ENCODE results near the gene PPFIBP1. TPM values are rescaled to one million over a fixed set of nuclear protein-coding genes. Genes with fewer than 3 reads are reported as not detected.

Gene PPFIBP1
- total and polyA plus RNA-seq, 2 of the 13 experiments (the other 11 are each of a cell fraction or from before 2014, with no cell fraction given) = 16.2 to 21.8 TPM

- TF ChIP-seq, protein P1, sequence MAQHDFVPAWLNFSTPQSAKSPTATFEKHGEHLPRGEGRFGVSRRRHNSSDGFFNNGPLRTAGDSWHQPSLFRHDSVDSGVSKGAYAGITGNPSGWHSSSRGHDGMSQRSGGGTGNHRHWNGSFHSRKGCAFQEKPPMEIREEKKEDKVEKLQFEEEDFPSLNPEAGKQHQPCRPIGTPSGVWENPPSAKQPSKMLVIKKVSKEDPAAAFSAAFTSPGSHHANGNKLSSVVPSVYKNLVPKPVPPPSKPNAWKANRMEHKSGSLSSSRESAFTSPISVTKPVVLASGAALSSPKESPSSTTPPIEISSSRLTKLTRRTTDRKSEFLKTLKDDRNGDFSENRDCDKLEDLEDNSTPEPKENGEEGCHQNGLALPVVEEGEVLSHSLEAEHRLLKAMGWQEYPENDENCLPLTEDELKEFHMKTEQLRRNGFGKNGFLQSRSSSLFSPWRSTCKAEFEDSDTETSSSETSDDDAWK (CRISPR knock-in tag; IDR thresholded peaks at IDR 0.05) = no peak
- no peak for TF ChIP-seq ZFP62 (CRISPR knock-in tag; IDR thresholded peaks at IDR 0.05)
- TF ChIP-seq, protein P2, sequence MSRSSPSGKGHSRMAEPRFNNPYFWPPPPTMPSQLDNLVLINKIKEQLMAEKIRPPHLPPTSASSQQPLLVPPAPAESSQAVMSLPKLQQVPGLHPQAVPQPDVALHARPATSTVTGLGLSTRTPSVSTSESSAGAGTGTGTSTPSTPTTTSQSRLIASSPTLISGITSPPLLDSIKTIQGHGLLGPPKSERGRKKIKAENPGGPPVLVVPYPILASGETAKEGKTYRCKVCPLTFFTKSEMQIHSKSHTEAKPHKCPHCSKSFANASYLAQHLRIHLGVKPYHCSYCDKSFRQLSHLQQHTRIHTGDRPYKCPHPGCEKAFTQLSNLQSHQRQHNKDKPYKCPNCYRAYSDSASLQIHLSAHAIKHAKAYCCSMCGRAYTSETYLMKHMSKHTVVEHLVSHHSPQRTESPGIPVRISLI (CRISPR knock-in tag; IDR thresholded peaks at IDR 0.05; ENCODE audit: borderline replicate concordance) = no peak
- TF ChIP-seq, protein P3, sequence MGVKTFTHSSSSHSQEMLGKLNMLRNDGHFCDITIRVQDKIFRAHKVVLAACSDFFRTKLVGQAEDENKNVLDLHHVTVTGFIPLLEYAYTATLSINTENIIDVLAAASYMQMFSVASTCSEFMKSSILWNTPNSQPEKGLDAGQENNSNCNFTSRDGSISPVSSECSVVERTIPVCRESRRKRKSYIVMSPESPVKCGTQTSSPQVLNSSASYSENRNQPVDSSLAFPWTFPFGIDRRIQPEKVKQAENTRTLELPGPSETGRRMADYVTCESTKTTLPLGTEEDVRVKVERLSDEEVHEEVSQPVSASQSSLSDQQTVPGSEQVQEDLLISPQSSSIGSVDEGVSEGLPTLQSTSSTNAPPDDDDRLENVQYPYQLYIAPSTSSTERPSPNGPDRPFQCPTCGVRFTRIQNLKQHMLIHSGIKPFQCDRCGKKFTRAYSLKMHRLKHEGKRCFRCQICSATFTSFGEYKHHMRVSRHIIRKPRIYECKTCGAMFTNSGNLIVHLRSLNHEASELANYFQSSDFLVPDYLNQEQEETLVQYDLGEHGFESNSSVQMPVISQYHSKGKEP (CRISPR knock-in tag; IDR thresholded peaks at IDR 0.05) = no peak
- no peak for TF ChIP-seq RFXAP (CRISPR knock-in tag; IDR thresholded peaks at IDR 0.05; ENCODE audit: borderline replicate concordance)
- TF ChIP-seq ZNF263 (CRISPR knock-in tag; IDR thresholded peaks at IDR 0.05) = no peak
- no peak for TF ChIP-seq ZNF317 (CRISPR knock-in tag; IDR thresholded peaks at IDR 0.05)
Observed at GRCh38 chr12:27523642-27524493, at the start of gene PPFIBP1 (continued).

- Histone ChIP-seq H3K4me1 (ENCODE audit: insufficient read depth, low read length) (no peaks in the 10 kb centered on the region), H2AFZ (ENCODE audit: low read length) (no peak overlapping the region), H3K4me2 (ENCODE audit: low read depth, low read length) (no peak overlapping the region), H3K27me3 (ENCODE audit: control insufficient read depth in 1 of 2, insufficient read depth in 2 of 2, low read length in 2 of 2) (no peaks in the 10 kb centered on the region), H3K4me3 (replicated peaks in 1 of 3; ENCODE audit: insufficient read depth in 1 of 3, low read depth in 2 of 3, low read length in 3 of 3) (no peak overlapping the region), H3K79me2 (ENCODE audit: insufficient read depth, low read length) (no peaks in the 10 kb centered on the region), H3K36me3 (replicated peaks in 1 of 2; ENCODE audit: control insufficient read depth in 1 of 2, insufficient read depth in 2 of 2, low read length in 2 of 2) (no peaks in the 10 kb centered on the region), H4K20me1 (ENCODE audit: insufficient read depth, low read length) (no peaks in the 10 kb centered on the region), H3K9ac (ENCODE audit: insufficient read depth, low read depth, low read length) (no peak overlapping the region), H3K27ac (ENCODE audit: extremely low read length, insufficient read depth, low read length) (no peak overlapping the region), H3K9me3 (ENCODE audit: low read length) (peaks cover 28% of the 10 kb centered on the region)
- FAIRE-seq (no peak), DNase-seq (ENCODE audit: low spot score) (no peak), ATAC-seq (no peak)
- in situ Hi-C loops (cut with HindIII; ENCODE audit: extremely low pct_ligation_motif_present, low pct_unique_long_range_greater_than_20kb) (no loop called here), intact Hi-C loops (cut with micrococcal nuclease; ENCODE audit: unreplicated experiment) (no loop called here)
- CTCF ChIA-PET (ENCODE audit: low intra/inter-chr PET ratio, low total read pairs) = no interaction called here
- POLR2A ChIA-PET = no interaction called here
- BruUV-seq (replicated peaks) = no TSS peak
- WGBS (ENCODE audit: low lambda C conversion rate) = 3% methylated on average over 3 of the region's 3 CpGs
- TF ChIP-seq ZNF746 (CRISPR knock-in tag; IDR thresholded peaks at IDR 0.05) (no peak), FOXK1 (CRISPR knock-in tag; IDR thresholded peaks at IDR 0.05; ENCODE audit: borderline replicate concordance, low read depth) (no peak), ZNF24 (IDR thresholded peaks at IDR 0.05) (no peak), AHR (CRISPR knock-in tag; IDR thresholded peaks at IDR 0.05) (no peak), HDAC2 (CRISPR knock-in tag; IDR thresholded peaks at IDR 0.05) (no peak), ZNF124 (CRISPR knock-in tag; IDR thresholded peaks at IDR 0.05) (no peak), RAD51 (IDR thresholded peaks at IDR 0.05; ENCODE audit: borderline replicate concordance) (no peak), ZNF558 (CRISPR knock-in tag; IDR thresholded peaks at IDR 0.05; ENCODE audit: borderline replicate concordance) (no peak), ZNF33B (CRISPR knock-in tag; IDR thresholded peaks at IDR 0.05) (no peak), ZKSCAN8 (CRISPR knock-in tag; IDR thresholded peaks at IDR 0.05; ENCODE audit: borderline replicate concordance) (no peak), ZNF431 (CRISPR knock-in tag; IDR thresholded peaks at IDR 0.05; ENCODE audit: borderline replicate concordance, low read depth) (no peak), ZNF792 (CRISPR knock-in tag; IDR thresholded peaks at IDR 0.05) (no peak)
- TF ChIP-seq, protein P4, sequence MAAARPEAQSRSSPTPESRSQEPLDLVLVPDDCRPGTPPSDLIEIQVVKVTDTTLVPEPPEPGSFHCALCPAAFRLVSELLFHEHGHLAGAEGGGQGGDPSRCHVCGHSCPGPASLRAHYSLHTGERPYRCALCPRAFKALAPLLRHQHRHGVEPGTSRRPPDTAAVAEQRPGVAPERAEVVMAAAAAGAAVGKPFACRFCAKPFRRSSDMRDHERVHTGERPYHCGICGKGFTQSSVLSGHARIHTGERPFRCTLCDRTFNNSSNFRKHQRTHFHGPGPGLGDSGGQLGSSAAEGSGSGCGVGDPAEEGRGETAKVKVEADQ (CRISPR knock-in tag; IDR thresholded peaks at IDR 0.05; ENCODE audit: borderline replicate concordance) = no peak
Observed at GRCh38 chr12:27474344-27474743, 49.7 kb upstream of the PPFIBP1 start.
